ENCODE results near the gene TAF1B.
"Not testable (repeated sequence)": the region's sequence is repeated elsewhere in the genome, so short reads cannot be mapped to it uniquely, and the experiment has no call there.

The TAF1B gene

DNA sequence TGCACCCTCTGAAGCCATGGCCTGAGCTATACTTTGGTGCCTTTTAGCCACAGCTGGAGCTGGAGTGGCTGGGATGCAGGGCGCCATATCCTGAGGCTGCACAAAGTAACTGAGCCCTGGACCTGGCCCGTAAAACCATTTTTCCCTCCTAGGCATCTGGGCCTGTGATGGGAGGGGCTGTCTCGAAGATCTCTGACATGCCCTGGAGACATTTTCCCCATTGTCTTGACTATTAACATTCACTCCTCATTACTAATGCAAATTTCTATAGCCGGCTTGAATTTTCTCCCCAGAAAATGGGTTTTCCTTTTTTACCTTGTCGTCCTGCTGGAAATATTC, 15.4 kb downstream of the TAF1B start:
- H4K20me1 ChIP-seq (ENCODE audit: insufficient read depth, low read length) = no peaks in the 10 kb centered on the region
- no peak overlapping the region for H3K27ac ChIP-seq (ENCODE audit: low read depth, low read length, poor library complexity, severe bottlenecking)
- H3F3A ChIP-seq (ENCODE audit: insufficient read depth, low read length) = no peaks in the 10 kb centered on the region
- H3K36me3 ChIP-seq (ENCODE audit: insufficient read depth, low read length) = peaks cover 70% of the 10 kb centered on the region
- no peaks in the 10 kb centered on the region for H3K27me3 ChIP-seq (ENCODE audit: insufficient read depth, low read length)
- no peak overlapping the region for H2AFZ ChIP-seq (ENCODE audit: low read length)
- H3K9ac ChIP-seq (ENCODE audit: low read length) = no peak overlapping the region
- TF ChIP-seq, protein P1, sequence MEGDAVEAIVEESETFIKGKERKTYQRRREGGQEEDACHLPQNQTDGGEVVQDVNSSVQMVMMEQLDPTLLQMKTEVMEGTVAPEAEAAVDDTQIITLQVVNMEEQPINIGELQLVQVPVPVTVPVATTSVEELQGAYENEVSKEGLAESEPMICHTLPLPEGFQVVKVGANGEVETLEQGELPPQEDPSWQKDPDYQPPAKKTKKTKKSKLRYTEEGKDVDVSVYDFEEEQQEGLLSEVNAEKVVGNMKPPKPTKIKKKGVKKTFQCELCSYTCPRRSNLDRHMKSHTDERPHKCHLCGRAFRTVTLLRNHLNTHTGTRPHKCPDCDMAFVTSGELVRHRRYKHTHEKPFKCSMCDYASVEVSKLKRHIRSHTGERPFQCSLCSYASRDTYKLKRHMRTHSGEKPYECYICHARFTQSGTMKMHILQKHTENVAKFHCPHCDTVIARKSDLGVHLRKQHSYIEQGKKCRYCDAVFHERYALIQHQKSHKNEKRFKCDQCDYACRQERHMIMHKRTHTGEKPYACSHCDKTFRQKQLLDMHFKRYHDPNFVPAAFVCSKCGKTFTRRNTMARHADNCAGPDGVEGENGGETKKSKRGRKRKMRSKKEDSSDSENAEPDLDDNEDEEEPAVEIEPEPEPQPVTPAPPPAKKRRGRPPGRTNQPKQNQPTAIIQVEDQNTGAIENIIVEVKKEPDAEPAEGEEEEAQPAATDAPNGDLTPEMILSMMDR (IDR thresholded peaks at IDR 0.05; ENCODE audit: low read length) = no peak
- no peak for TF ChIP-seq EZH2 (IDR thresholded peaks at IDR 0.05; ENCODE audit: borderline replicate concordance, low read length)
- H3K9me3 ChIP-seq (ENCODE audit: low read length) = peaks cover 23% of the 10 kb centered on the region
- no peak overlapping the region for H3K4me3 ChIP-seq (ENCODE audit: low read depth, low read length, poor library complexity, severe bottlenecking)
- no peak overlapping the region for H3K4me2 ChIP-seq (ENCODE audit: low read length)
- H3K9me2 ChIP-seq (ENCODE audit: low read depth, low read length) = no peaks in the 10 kb centered on the region
- H3K79me2 ChIP-seq (ENCODE audit: insufficient read depth, low read length) = no peaks in the 10 kb centered on the region
- no peaks in the 10 kb centered on the region for H3K4me1 ChIP-seq (ENCODE audit: insufficient read depth, low read length, severe bottlenecking)

DNA sequence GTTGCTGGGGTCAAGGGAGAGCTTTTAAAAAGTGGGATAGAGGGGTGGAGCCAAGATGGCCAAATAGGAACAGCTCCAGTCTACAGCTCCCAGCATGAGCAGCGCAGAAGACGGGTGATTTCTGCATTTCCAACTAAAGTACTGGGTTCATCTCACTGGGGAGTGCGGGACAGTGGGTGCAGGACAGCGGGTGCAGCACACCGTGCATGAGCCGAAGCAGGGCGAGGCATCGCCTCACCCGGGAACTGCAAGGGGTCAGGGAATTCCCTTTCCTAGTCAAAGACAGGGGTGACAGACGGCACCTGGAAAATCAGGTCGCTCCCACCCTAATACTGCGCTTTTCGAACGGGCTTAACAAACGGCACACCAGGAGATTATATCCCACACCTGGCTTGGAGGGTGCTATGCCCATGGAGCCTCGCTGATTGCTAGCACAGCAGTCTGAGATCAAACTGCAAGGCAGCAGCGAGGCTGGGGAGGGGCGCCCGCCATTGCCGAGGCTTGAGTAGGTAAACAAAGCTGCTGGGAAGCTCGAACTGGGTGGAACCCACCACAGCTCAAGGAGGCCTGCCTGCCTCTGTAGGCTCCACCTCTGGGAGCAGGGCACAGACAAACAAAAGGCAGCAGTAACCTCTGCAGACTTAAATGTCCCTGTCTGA, 17.8 kb downstream of the TAF1B start:
- H4K20me1 ChIP-seq (ENCODE audit: insufficient read depth, low read length); H3K4me2 ChIP-seq (ENCODE audit: low read length); H3K9me2 ChIP-seq (ENCODE audit: low read depth, low read length); H3K4me3 ChIP-seq (ENCODE audit: low read depth, low read length, poor library complexity, severe bottlenecking); H3K79me2 ChIP-seq (ENCODE audit: insufficient read depth, low read length); H3K4me1 ChIP-seq (ENCODE audit: insufficient read depth, low read length, severe bottlenecking); H3K27ac ChIP-seq (ENCODE audit: low read depth, low read length, poor library complexity, severe bottlenecking); H3F3A ChIP-seq (ENCODE audit: insufficient read depth, low read length); H3K27me3 ChIP-seq (ENCODE audit: insufficient read depth, low read length); H3K9ac ChIP-seq (ENCODE audit: low read length); H2AFZ ChIP-seq (ENCODE audit: low read length): not testable (repeated sequence)
- Histone ChIP-seq H3K36me3 (ENCODE audit: insufficient read depth, low read length) (peaks cover 47% of the 10 kb centered on the region), H3K9me3 (ENCODE audit: low read length) (peaks cover 23% of the 10 kb centered on the region)

DNA sequence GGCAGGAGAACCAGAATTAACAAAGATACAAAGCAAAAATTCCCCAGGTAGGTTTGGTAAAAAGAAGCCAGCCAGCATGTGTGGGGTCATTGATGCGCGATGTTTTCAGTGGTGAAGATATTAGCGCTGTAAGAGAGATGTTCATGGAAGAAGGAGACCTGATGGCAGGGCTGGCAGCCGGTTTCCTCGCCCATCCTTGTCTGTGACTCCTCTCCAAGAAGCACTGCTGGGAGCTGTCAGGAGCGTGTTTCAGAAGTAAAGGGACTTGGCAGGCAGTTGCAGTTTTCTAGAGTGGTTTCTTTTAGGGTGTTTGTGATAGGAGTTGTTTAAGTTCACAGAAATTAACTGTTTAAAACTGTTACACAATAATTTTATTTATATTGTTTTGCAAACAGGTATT, 24.6 kb downstream of the TAF1B start:
- no peaks in the 10 kb centered on the region for H3K9me2 ChIP-seq (ENCODE audit: low read depth, low read length)

More for the DNA sequence above, 24.6 kb downstream of the TAF1B start:
- Histone ChIP-seq H3K27ac (ENCODE audit: low read depth, low read length, poor library complexity, severe bottlenecking) (no peak overlapping the region), H3K4me2 (ENCODE audit: low read length) (no peak overlapping the region), H3K79me2 (ENCODE audit: insufficient read depth, low read length) (no peaks in the 10 kb centered on the region), H3K9ac (ENCODE audit: low read length) (no peak overlapping the region), H3K4me1 (ENCODE audit: insufficient read depth, low read length, severe bottlenecking) (no peaks in the 10 kb centered on the region), H3K4me3 (ENCODE audit: low read depth, low read length, poor library complexity, severe bottlenecking) (no peak overlapping the region), H3K9me3 (ENCODE audit: low read length) (no peaks in the 10 kb centered on the region), H3K36me3 (ENCODE audit: insufficient read depth, low read length) (peaks cover 34% of the 10 kb centered on the region), H2AFZ (ENCODE audit: low read length) (no peak overlapping the region), H3K27me3 (ENCODE audit: insufficient read depth, low read length) (no peaks in the 10 kb centered on the region), H4K20me1 (ENCODE audit: insufficient read depth, low read length) (no peaks in the 10 kb centered on the region), H3F3A (ENCODE audit: insufficient read depth, low read length) (no peaks in the 10 kb centered on the region)
- no peak for TF ChIP-seq EZH2 (IDR thresholded peaks at IDR 0.05; ENCODE audit: borderline replicate concordance, low read length)
- TF ChIP-seq, protein P1 (IDR thresholded peaks at IDR 0.05; ENCODE audit: low read length) = no peak

Measured in OCI-LY1 (cell line).